ENCODE results near the gene PCP2.

Gene PCP2

GRCh38 chr19:7619671-7620441, 13.7 kb downstream of the PCP2 start:
- no peak for DNase-seq (ENCODE audit: low read depth in 1 of 2, low spot score in 1 of 2)

- DNase-seq (ENCODE audit: low read depth in 1 of 2, low spot score in 1 of 2), result no peak
Observed at GRCh38 chr19:7618771-7619510, 14.6 kb downstream of the PCP2 start.

GRCh38 chr19:7618348-7618747, 15.2 kb downstream of the PCP2 start:
- DNase-seq (ENCODE audit: low read depth in 1 of 2, low spot score in 1 of 2), result no peak

GRCh38 chr19:7617735-7618134, 15.8 kb downstream of the PCP2 start:
- DNase-seq (ENCODE audit: low read depth in 1 of 2, low spot score in 1 of 2), result no peak

GRCh38 chr19:7617172-7617571, 16.3 kb downstream of the PCP2 start:
- no peak for DNase-seq (ENCODE audit: low read depth in 1 of 2, low spot score in 1 of 2)

GRCh38 chr19:7614859-7615741, 18.4 kb downstream of the PCP2 start:
- no peak for DNase-seq (ENCODE audit: low read depth in 1 of 2, low spot score in 1 of 2)

GRCh38 chr19:7612282-7613274, 20.9 kb downstream of the PCP2 start:
- no peak for DNase-seq (ENCODE audit: low read depth in 1 of 2, low spot score in 1 of 2)

GRCh38 chr19:7611541-7612279, 21.8 kb downstream of the PCP2 start:
- DNase-seq (ENCODE audit: low read depth in 1 of 2, low spot score in 1 of 2), result no peak

GRCh38 chr19:7610491-7611240, 22.9 kb downstream of the PCP2 start:
- no peak for DNase-seq (ENCODE audit: low read depth in 1 of 2, low spot score in 1 of 2)

- no peak for DNase-seq (ENCODE audit: low read depth in 1 of 2, low spot score in 1 of 2)
Observed at GRCh38 chr19:7607874-7608560, 25.5 kb downstream of the PCP2 start.

GRCh38 chr19:7607212-7607873, 26.2 kb downstream of the PCP2 start:
- DNase-seq (ENCODE audit: low read depth in 1 of 2, low spot score in 1 of 2), result no peak

- DNase-seq (ENCODE audit: low read depth in 1 of 2, low spot score in 1 of 2), result no peak
Observed at GRCh38 chr19:7606289-7606688, 27.2 kb downstream of the PCP2 start.

- no peak for DNase-seq (ENCODE audit: low read depth in 1 of 2, low spot score in 1 of 2)
Observed at GRCh38 chr19:7605490-7606222, 27.9 kb downstream of the PCP2 start.

GRCh38 chr19:7603919-7604318, 29.6 kb downstream of the PCP2 start:
- no peak for DNase-seq (ENCODE audit: low read depth in 1 of 2, low spot score in 1 of 2)

- no peak for DNase-seq (ENCODE audit: low read depth in 1 of 2, low spot score in 1 of 2)
Observed at GRCh38 chr19:7602935-7603497, 30.5 kb downstream of the PCP2 start.

GRCh38 chr19:7602240-7602934, 31.1 kb downstream of the PCP2 start:
- no peak for DNase-seq (ENCODE audit: low read depth in 1 of 2, low spot score in 1 of 2)

Measured in activated CD4-positive, alpha-beta T cell treated with anti-CD3 and anti-CD28 coated beads, Interleukin-2, amount 50 U/mL, for 24 hours (primary cell).